ENCODE results near the gene CFAP299.

CFAP299 gene

DNA sequence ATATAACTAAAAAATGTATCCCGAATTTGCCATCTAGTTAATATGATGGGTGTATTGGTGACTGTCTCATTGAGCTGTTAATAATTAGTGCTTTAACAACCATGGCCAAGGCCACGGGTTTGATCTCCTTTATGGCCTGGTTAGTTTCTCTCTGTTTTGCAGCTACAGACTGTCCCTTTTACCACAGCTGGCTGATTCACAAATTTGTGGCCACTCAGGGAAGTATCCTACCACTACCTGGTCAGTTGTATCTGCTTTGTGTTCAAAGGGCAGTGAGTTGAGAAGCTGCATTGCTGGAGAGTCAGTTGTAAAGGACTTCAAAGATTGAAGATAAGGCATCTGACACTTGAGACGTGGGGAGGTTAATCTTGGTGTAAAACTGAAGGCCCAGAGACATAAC, 475.9 kb downstream of the CFAP299 start:
- Histone ChIP-seq H3K27me3 (ENCODE audit: insufficient read depth, low read length) (no peaks in the 10 kb centered on the region), H3K36me3 (ENCODE audit: insufficient read depth, low read length) (no peaks in the 10 kb centered on the region), H4K20me1 (ENCODE audit: insufficient read depth, low read length) (no peaks in the 10 kb centered on the region), H3K4me2 (ENCODE audit: low read length) (peak overlapping the region; percentile 48), H2AFZ (ENCODE audit: low read length) (peak overlapping the region; percentile 100), H3K79me2 (ENCODE audit: insufficient read depth, low read length) (no peaks in the 10 kb centered on the region), H3K9me2 (ENCODE audit: low read depth, low read length) (no peaks in the 10 kb centered on the region), H3K9me3 (ENCODE audit: low read length) (no peaks in the 10 kb centered on the region), H3F3A (ENCODE audit: insufficient read depth, low read length) (no peaks in the 10 kb centered on the region), H3K9ac (ENCODE audit: low read length) (peak overlapping the region; percentile 55), H3K27ac (ENCODE audit: low read depth, low read length, poor library complexity, severe bottlenecking) (peak overlapping the region; percentile 84), H3K4me1 (ENCODE audit: insufficient read depth, low read length, severe bottlenecking) (peaks cover 40% of the 10 kb centered on the region), H3K4me3 (ENCODE audit: low read depth, low read length, poor library complexity, severe bottlenecking) (no peak overlapping the region)
- TF ChIP-seq, protein P1, sequence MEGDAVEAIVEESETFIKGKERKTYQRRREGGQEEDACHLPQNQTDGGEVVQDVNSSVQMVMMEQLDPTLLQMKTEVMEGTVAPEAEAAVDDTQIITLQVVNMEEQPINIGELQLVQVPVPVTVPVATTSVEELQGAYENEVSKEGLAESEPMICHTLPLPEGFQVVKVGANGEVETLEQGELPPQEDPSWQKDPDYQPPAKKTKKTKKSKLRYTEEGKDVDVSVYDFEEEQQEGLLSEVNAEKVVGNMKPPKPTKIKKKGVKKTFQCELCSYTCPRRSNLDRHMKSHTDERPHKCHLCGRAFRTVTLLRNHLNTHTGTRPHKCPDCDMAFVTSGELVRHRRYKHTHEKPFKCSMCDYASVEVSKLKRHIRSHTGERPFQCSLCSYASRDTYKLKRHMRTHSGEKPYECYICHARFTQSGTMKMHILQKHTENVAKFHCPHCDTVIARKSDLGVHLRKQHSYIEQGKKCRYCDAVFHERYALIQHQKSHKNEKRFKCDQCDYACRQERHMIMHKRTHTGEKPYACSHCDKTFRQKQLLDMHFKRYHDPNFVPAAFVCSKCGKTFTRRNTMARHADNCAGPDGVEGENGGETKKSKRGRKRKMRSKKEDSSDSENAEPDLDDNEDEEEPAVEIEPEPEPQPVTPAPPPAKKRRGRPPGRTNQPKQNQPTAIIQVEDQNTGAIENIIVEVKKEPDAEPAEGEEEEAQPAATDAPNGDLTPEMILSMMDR (IDR thresholded peaks at IDR 0.05; ENCODE audit: low read length) = no peak
- no peak for TF ChIP-seq EZH2 (IDR thresholded peaks at IDR 0.05; ENCODE audit: borderline replicate concordance, low read length)

DNA sequence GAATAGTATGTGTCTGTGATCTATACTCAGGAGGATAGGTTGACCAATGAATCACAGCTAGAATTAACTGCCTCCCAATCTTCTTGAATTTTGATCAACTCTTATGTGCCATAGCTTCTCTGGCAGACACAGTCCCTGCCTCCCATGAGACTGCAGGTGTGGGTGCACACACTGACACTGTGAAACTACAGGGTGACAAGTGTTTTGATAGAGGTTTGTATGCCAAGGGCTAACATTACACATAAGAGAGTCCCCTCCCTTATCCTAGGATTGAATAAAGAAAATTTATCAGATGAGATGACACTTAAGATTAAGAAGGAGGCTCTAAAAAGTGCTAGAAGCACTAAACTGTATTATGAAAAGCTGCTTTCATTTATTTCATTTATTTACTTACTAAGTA, 476.6 kb downstream of the CFAP299 start:
- Histone ChIP-seq H2AFZ (ENCODE audit: low read length) (peak overlapping the region; percentile 8), H3F3A (ENCODE audit: insufficient read depth, low read length) (no peaks in the 10 kb centered on the region), H3K27me3 (ENCODE audit: insufficient read depth, low read length) (no peaks in the 10 kb centered on the region), H3K27ac (ENCODE audit: low read depth, low read length, poor library complexity, severe bottlenecking) (peak overlapping the region; percentile 84), H3K4me1 (ENCODE audit: insufficient read depth, low read length, severe bottlenecking) (peaks cover 40% of the 10 kb centered on the region), H4K20me1 (ENCODE audit: insufficient read depth, low read length) (no peaks in the 10 kb centered on the region), H3K79me2 (ENCODE audit: insufficient read depth, low read length) (no peaks in the 10 kb centered on the region), H3K9me2 (ENCODE audit: low read depth, low read length) (no peaks in the 10 kb centered on the region), H3K36me3 (ENCODE audit: insufficient read depth, low read length) (no peaks in the 10 kb centered on the region), H3K4me3 (ENCODE audit: low read depth, low read length, poor library complexity, severe bottlenecking) (no peak overlapping the region), H3K9me3 (ENCODE audit: low read length) (no peaks in the 10 kb centered on the region), H3K4me2 (ENCODE audit: low read length) (peak overlapping the region; percentile 48), H3K9ac (ENCODE audit: low read length) (peak overlapping the region; percentile 55)
- TF ChIP-seq, protein P1 (IDR thresholded peaks at IDR 0.05; ENCODE audit: low read length) = no peak
- no peak for TF ChIP-seq EZH2 (IDR thresholded peaks at IDR 0.05; ENCODE audit: borderline replicate concordance, low read length)

DNA sequence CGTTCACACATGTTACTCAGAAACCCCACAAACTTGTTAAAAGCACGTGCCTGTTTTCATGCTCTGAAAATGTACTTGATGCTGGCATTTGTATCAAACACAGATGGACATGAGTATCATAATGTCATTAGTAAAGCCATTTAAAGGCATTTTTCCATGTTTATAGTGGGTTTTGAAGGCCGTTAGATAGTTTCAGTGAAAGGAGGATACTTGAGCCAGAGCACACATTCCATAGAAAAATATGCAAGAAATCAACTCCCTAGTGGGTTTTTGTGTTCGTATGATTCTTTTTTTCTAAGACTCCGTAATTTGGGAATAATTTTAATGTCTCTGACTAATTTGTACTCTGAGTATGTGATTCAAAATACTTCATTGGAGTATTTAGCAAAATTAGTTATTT, 478.7 kb downstream of the CFAP299 start:
- Histone ChIP-seq H3K79me2 (ENCODE audit: insufficient read depth, low read length) (no peaks in the 10 kb centered on the region), H3K4me3 (ENCODE audit: low read depth, low read length, poor library complexity, severe bottlenecking) (no peak overlapping the region), H3K36me3 (ENCODE audit: insufficient read depth, low read length) (no peaks in the 10 kb centered on the region), H3K4me2 (ENCODE audit: low read length) (no peak overlapping the region), H3K9me3 (ENCODE audit: low read length) (no peaks in the 10 kb centered on the region), H3K27me3 (ENCODE audit: insufficient read depth, low read length) (no peaks in the 10 kb centered on the region), H3K9ac (ENCODE audit: low read length) (no peak overlapping the region), H3K4me1 (ENCODE audit: insufficient read depth, low read length, severe bottlenecking) (peaks cover 42% of the 10 kb centered on the region), H3K9me2 (ENCODE audit: low read depth, low read length) (no peaks in the 10 kb centered on the region), H2AFZ (ENCODE audit: low read length) (no peak overlapping the region), H3K27ac (ENCODE audit: low read depth, low read length, poor library complexity, severe bottlenecking) (no peak overlapping the region), H4K20me1 (ENCODE audit: insufficient read depth, low read length) (no peaks in the 10 kb centered on the region), H3F3A (ENCODE audit: insufficient read depth, low read length) (no peaks in the 10 kb centered on the region)
- TF ChIP-seq EZH2 (IDR thresholded peaks at IDR 0.05; ENCODE audit: borderline replicate concordance, low read length) = no peak
- TF ChIP-seq, protein P1 (IDR thresholded peaks at IDR 0.05; ENCODE audit: low read length) = no peak
